Activated CD4-positive, alpha-beta T cell treated with anti-CD3 and anti-CD28 coated beads for 4 hours (primary cell): ENCODE data around the gene GFOD2.

ENCODE experiments used
- DNase-seq, 2 donors: peaks; one replicate each; pipeline ENCODE4 v3.0.0-alpha.2; 2020

GFOD2 gene

DNA sequence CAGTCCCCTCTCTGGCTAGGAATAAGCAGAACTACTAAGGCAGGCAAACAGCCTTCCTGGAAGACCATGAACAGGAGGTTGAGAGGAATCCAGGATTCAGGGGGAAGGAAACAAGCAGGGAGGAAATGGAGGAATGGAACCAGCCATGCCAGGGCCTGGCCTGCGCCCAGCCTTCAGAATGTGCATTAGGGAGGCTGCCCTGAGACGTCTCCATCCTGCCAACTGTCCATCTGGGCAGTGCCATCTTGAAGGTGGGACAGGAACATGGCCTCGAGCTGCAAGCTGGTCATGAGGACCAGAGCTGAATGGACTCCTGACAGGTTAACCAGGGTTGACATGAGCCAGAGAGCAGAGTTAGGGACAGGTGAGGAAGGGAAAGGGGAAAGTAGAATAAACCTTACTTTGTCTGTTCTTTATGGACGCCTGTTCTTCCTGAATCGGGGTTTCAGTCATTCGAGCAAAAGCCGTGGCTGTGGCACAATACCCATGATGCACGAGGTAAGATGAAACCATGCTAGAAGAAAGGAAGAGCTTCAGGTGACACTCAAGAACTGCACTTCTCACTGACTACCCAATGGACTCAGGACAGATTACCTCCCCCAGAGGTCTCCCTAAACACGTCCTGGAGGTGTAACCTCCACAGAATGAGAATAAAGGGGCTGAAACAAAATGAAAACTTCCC, 12.1 kb upstream of the GFOD2 start:
- DNase-seq: no peak

DNA sequence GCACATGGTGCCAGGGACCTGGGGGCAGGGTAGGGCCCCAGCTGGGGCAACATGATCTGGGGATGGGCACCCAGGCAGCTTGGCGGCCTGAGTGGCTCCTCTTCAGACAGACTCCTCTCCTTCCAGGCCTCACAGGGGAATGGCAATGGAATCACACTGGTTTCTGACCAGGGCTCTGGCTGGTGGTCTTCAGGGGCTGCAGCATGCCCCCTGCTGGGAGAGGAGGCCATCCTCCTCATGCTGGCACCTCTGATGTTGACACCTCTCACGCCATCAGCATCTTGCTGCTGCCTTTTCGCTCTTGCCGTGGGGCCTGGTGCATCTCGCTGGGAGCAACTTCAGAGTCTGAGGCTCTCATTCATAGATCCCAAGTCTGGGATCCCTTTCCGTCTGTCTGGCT, 11.2 kb upstream of the GFOD2 start:
- no peak for DNase-seq

DNA sequence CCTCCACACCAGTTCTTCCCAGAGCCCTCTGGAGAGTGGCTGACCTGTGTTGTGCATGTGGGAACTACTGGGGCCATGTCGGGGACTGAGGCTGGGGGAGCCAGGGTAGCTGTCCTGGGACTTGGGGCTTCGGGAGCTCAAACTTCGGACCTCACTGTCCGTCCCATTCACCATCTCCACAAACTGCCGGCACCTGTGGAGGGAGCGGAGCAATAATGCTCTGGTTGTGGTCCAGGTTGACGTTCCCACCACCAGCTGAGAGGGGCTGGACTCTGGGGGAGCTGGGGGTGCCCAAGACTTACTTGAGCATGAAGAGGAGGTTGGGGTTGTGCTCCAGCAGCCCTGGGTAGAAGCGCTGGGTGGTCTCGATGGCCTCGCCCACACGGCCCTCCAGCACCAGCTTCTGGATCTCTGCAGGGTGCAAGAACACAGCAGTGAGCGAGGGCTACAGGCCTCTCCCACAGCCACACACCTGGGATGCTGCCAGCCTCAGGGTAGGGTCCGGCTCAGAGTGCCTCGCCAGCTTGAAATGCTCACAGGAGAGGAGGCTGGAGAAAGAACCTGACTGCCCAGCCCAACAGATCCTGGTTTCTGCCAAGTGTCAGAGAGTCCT, 10.6 kb upstream of the GFOD2 start:
- DNase-seq: no peak

DNA sequence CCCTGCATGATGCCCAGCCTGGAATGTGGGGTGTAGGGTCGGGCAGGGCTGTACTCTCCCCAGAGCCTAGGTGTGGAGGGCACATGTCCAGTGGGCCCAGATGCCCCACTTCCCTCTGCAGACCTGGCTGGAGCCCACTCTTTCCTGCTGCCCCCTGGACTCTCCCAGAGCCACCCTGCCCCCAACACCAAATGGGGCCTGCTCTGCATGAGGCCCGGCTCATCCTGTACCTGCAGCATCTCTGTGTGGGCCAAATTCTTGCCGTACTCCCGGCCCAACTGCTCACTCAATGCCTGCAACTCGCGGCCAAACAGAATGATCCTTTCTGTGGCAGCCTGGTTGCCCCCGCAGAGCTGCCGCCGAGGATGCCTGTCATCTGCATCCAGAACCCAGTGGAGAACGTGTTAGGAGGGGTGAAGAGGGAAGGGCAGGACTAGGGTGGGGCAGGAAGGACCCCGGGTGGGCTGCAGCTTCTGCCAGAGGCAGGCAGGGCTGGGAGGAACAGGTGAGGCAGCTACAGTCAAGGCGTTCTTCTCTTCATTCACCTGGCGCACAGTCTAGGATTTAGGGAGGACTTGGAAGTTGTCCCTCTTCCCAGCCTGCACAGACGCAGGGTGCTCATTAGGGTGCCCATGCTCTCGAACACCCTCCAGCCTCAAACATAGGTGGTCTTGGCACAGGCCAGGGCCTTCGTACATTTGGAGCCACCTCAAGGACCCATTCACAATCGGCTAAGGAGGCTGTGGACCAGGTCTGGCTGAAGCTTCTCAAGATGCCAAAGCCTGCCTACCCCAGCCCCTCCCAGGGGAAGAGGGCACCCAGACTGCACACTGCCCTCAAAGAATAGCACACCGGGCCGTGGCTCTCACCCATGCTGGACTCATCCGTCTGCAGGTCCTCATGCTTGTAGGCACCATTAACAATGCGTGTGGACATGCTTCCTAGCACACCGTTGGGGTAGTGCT, 8.7 kb upstream of the GFOD2 start:
- DNase-seq: no peak

DNA sequence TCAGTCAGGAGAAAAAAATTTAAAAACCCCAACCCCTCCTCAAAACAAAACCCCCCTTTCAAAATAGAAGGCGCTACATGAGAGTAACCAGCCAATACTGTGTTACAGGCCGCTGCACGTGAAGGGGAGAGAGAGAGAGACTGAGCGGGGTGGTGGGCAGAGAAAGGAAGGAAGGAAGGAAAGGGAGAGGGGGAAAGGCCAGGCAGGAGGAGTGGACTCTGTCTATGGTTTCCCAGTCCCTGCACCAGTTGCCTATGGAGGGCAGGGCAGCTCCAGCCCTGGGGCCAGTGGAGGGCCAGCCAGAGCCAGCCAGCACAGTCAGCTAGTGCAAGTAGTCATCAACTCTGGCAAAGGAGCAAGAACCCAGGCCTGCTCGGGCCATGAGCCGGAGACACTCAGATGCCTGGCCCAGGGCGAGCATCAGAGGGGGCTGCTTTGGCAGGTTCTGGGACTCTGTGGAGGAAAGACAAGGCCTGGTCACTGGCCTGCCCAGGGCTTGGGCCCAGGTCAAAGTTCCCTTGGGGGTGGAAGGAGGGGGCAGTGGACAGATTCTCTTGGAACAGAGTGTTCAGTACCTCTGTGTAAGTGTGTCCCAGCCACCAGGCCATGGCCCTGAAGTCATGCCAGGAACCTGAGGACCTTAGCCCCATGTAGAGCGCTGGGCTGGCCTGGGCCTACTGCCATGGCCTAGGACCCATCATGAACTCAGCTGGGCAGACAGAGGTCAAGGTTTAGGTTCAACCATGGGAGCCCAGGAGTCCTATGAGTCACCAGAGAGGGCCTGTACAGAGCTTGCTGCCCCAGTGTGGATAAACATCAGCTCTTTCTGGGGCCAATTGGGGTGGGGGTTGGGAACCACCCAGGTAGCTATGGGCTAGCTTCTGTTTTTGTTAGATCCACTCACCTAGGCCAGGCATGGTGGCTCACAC, 7.3 kb upstream of the GFOD2 start:
- DNase-seq: no peak

DNA sequence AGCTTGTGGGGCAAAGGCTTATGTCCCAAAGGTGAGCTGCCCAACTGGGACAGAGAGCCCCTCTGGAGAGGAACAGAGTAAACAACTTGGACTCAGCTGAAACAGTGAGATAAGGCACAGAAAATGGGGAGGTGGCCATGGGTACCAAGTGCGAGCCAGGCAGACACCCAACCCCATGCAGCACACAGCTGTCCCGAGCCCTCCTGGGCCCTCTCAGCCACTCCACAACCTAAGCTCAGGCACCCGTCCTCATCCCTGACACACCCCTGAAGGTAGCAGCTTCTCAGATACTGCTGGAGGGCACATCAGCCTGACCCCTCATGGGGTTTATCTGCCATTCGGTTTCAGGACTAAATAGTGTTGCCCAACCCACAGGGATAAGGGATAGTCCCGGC, 4.8 kb upstream of the GFOD2 start:
- no peak for DNase-seq

DNA sequence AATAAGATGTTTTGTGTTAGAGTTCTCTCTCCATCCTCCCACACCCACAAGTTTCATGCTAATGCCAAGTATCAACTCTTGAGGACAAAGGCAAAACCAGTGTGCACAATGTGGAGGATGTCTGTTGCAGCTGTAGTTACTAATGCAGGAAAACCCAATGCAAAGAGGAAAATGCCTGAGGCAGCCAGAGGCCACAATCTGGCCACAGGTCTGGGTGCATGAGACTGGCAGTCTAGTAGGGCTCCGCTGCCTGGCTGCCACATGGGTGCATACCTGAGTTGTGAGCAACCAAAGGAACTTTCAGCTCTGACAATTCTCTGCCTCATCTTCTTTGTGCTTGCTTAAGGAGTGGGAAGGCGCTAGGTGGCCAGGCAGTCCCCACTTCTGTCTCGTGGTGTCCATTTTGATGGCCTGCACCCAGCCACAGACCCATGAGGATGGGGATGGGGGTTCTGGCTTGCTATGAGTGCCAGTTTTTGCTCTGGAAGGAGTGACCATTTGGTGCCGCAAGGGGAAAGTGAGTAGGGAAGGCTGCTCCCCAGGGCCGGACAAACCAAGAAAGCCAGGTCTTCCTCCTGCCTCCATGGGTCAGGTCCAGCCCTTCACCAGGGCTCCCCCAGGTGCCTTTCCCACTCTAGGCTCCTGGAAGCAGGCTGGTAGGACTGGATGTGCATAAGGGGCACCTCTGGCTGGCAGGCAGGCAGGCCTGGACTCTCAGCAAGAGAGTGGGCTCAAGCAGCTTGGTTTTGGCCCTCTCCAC, 4.2 kb upstream of the GFOD2 start:
- no peak for DNase-seq

DNA sequence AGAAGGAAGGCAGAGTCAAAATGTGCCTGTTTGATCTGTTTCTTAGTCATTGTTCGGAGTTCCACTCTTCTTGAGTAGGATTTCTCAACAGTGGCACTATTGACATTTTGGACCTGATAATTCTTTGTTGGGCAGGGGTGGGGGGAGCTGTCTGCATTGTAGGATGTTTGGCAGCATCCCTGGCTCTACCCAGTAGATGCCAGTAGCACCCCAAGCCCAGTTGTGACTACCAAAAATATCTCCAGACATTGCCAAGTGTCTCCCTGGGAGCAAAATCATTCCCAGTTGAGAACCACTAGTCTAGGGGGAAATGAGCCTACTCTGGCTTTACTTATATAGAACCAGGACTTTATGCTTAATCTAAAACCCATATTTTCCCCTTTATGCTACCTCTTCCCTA, 1.1 kb upstream of the GFOD2 start:
- DNase-seq: no peak

DNA sequence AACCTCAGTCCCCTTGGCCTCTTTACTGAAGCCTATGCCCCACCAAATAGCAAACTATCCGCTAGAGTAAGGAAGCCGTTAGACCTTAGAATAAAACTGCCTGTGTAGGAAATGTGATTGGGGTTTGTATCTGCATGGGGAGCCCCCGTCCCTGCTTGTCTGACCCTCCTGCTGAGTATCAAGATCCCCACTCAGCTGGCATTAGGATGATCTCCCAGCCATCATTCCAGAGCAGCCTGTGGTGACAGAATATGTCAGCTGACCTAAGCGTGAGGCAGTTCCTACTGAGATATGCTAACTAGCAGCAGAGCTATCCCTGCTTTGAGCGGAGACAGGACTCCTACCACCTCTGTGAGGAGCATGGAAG, 645 bp upstream of the GFOD2 start:
- DNase-seq: peak; percentile 6 to 8

DNA sequence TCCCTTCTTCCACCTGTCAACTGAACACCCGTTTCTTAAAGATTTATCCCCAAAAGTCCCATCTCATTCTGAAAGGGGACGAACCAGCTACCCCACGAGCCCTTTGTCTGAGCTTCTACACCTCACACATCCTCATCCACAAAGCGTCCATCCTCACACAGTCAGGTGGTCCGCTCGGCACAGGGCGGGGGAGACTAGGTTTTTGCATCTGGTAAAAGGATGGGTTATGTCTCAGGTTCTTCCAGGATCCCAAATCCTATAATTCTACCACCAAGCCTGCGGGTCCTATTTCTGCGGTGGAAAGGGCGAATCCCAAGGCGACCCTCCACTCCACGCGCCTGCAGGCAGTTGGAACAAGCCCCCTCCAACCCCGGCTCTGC, 458 bp downstream of the GFOD2 start:
- DNase-seq: no peak

DNA sequence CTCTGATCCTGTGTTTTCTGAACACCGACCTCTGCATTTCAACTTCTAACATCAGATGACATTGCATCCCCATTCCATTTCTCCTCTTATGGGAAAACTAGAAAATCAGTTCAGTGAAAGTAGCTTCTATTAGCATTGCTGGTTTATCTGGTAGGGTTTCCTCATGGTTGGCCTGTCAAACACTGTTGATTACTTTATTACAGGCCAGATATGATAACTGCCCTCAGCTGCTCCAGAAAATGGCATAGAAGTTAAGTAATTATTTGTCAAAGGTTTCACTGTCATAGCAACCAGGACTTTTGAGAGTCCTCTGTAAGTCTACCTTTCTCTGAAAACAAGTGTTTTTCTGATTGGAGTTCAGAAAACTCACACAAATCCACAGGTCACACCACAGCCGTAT, 3.0 kb downstream of the GFOD2 start:
- DNase-seq: no peak

DNA sequence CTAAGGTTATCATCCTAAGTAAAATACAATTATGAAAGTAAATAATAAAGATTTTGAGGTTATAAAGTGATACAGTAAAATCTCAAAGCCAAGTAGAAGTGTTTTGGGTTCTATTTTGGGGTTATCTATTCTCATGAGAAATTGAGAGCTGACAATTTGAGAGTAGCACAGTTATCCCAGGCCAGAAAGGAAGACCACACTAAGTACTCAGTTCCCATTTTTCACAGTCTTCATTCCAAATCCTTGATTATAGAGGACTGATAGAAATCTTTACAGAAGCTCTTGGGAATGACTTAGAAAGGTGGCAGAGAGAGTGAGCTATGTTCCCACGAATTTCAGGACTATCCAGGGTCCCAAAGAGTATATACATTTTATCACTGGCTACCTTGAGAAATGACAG, 4.6 kb downstream of the GFOD2 start:
- DNase-seq: no peak

DNA sequence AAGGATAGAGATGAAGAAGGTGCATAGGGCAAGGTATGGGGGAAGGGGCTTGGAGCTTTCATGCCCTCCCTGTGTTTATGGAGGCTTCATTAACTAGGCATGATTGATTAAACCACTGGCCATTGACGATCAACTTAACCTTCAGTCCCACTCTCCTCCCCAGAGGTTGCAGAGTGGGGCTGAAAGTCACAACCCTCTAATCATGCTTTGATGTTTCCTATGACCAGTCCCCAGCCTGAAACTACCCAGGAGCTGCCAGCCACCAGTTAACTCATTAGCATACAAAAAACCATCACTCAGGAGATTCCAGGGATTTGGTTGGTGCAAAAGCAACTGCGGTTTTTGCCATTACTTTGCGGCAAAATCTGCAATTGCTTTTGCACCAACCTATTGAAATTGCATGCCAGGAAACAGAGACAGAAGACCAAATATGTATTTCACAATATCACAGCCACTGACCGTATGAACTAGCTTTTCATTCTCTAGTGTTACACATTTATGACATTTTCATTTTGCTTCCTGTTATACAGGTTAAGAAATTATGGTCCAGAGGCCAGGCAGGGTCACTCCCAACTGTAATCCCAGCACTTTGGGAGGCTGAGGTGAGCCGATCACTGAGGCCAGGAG, 5.4 kb downstream of the GFOD2 start:
- DNase-seq: no peak

DNA sequence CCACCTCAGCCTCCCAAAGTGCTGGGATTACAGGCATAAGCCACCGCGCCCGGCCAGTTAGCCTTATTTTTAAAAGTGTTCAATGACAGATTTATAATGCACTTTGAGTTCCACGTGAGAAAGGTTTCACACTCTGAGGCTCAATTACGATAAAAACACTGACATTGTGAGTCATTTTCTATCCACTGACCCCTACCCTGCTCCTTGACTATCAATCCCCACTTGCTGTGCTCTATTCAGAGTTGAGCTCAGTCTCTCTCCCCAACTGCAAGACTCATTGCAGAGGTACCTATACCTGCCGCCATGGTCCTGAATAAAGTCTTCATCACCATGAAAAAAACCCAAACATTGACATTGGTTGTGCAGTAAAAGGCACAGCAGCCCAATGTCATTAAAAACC, 8.5 kb downstream of the GFOD2 start:
- DNase-seq: no peak

DNA sequence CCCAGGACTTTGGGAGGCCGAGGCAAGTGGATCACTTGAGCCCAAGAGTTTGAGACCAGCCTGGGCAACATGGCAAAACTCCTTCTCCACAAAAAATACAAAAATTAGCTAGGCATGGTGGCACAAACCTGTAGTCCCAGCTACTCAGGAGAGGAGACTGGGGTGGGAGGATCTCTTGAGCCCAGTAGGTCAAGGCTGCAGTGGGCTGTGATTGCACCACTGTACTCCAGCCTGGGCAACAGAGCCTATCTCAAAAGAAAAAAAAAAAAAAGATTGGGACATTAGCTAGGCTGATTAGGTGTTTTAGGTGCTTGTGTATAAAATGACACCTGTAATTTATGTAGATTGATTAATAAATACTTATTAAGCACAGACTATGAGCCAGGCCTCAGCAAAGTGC, 10.1 kb downstream of the GFOD2 start:
- no peak for DNase-seq

DNA sequence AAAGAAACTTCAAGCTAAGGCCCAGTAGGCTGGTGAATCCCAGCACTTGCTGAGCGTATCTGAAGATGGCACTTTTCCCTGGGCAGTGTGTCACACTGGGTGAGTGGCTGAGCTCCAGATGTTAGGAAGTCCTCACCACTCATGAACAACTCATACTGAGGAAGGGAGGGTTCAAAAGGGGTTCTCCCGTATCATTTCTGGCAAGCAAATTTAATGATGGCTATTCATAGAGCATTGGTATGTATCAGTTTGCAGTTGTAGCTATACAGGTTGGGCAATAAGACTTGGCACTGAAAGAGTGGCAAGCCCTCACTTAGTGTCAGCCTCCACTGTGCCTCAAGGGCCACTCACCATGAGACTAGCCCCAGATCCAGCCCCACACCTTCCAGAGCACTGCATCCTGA, 10.7 kb downstream of the GFOD2 start:
- DNase-seq: no peak

DNA sequence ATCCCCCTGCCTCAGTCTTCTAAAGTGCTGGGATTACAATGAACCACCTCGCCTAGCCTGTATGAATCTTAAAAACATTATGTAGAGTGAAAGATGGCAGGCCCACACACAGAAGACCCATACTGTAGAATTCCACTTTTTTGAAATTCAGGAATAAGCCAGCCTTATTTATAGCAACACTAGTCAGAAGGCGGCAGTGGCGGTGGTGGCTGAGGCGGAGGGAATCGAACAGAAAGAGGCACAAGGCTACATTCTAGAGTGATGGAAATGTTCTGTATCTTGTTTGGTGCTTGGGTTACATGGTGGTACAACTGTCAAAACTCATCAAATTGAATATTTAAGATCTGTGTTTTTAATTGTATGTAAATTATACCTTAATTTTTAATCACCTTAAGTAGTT, 11.3 kb downstream of the GFOD2 start:
- DNase-seq: no peak

DNA sequence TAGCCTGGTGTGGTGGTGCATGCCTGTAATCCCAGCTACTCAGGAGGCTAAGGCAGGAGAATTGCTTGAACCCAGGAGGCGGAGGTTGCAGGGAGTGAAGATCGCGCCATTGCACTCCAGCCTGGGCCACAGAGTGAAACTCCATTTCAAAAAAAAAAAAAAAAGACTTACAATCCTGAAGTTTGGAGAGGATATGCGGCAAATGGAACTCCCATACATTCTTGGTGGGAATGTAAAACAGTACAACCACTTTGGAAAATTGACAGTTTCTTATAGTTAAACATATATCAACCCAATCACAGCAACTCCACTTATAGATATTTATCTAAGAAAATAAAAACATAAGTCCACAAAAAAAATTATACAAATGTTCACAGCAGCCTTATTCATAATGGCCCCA, 11.9 kb downstream of the GFOD2 start:
- no peak for DNase-seq

DNA sequence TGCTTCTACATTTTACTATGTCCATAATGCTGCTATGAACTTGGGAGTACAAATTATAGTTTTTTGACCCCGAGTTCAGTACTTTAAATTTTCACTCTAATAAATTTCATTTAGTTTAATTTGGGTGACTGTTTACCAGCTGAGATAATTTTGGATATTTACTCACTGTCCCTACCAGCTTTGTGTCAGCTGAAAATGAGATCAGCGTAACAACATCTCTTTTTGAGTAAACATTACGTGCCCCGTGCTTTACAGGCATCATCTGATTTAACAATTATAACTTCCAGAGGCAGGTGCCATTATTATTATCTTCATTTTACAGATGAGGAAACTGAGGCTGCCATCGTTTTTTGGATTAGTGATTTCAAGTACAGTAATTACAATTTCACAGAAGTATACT, 15.0 kb downstream of the GFOD2 start:
- no peak for DNase-seq

DNA sequence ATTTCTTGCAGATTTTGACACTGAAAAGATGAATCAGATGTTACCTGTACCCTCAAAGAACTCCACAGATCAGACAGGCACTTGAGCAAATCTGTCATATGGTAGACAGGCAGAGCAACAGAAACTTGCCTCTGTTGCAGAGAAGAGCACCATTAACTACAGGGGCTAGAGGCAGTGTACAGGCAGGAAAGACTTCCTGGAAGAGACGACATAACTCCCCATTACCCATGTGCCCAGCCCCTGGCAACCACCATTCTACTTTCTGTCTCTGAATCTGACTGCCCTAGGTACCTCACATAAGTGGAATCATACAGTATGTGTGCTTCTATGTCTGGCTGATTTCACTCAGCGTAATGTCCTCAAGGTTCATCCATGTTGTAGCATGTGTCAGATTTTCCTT, 15.5 kb downstream of the GFOD2 start:
- no peak for DNase-seq

DNA sequence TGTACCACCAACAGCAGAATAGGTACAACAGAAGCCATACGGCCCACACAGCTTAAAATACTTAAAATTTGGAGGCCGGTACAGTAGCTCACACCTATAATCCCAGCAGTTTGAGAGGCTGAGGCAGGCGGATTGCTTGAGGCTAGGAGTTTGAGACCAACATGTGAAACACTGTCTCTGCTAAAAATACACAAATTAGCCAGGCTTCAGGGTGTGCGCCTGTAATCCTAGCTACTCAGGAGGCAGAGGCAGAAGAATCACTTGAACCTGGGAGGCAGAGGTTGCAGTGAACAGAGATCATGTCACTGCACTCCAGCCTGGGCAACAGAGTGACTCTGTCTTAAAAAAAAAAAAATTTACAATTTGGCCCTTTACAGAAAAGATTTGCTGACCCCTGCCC, 17.0 kb downstream of the GFOD2 start:
- DNase-seq: no peak

DNA sequence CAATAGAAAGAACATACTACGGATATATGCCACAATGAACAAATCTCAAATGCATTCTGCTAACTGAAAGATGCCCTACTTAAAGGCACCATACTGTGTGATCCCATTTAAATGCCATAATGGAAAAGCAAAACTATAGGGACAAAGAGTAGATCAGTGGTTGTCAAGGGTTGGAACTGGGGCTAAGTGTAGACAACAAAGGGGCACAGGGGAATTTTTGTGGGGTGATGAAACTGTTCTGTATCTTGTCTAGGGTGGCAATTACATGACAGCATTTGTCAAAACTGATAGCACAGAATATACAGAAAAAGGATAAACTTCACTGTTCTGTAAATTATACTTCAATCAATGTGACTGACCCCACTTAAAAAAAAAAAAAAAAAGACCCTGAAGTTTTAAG, 17.7 kb downstream of the GFOD2 start:
- no peak for DNase-seq
